Panc1 (cell line): ENCODE data around the gene ATP2A3. TPM values are rescaled to one million over a fixed set of nuclear protein-coding genes. Genes with fewer than 3 reads are reported as not detected.

ENCODE experiments used
- ATAC-seq: fragments of 200-7000 bp; cut with Tn5 transposase; 2 replicates; pipeline ENCODE4 v1.9.1; 2020; ENCODE audit warnings: mild to moderate bottlenecking, moderate library complexity
- BruUV-seq: library from RNA; stranded (reverse); fragments of 400-500 nt; replicated peaks from 2 replicates; lab custom pipeline; 2021; lab: Mats Ljungman, UMichigan
- CTCF ChIA-PET: fragments of 300-600 bp; sonication (Branson Sonifier 250); formaldehyde crosslinking; loops from one replicate; lab custom pipeline; 2022; ENCODE audit warnings: antibody characterized with exemption; lab: Charles Lee
- POLR2A ChIA-PET: fragments of 300-600 bp; sonication (Branson Sonifier 250); formaldehyde crosslinking; loops from one replicate; lab custom pipeline; 2022; ENCODE audit warnings: antibody characterized with exemption; lab: Charles Lee
- DNase-seq: peaks from one replicate; pipeline ENCODE4 v3.0.0-alpha.2; 2010; ENCODE audit warnings: low read depth, low spot score
- H3K27ac ChIP-seq: 2 replicates; pipeline ENCODE4 v1.5.1; 2011; ENCODE audit warnings: mild to moderate bottlenecking, low read length, inconsistent platforms
- H3K27me3 ChIP-seq: fragments of 200-500 bp; sonication (Bioruptor generic); 2 replicates; pipeline ENCODE4 v1.6.0; 2014; ENCODE audit warnings: low read length, inconsistent platforms; ENCODE audit not compliant: control insufficient read depth, insufficient read depth
- H3K36me3 ChIP-seq: fragments of 200-500 bp; sonication (Bioruptor generic); 2 replicates; pipeline ENCODE4 v1.5.1; 2014; ENCODE audit warnings: inconsistent platforms, mild to moderate bottlenecking, low read length, moderate library complexity; ENCODE audit not compliant: control insufficient read depth, insufficient read depth
- H3K4me1 ChIP-seq: 2 replicates; pipeline ENCODE4 v1.5.1; 2011; ENCODE audit warnings: inconsistent platforms, mild to moderate bottlenecking, low read length, moderate library complexity; ENCODE audit not compliant: control insufficient read depth, insufficient read depth
- H3K4me3 ChIP-seq, 2 experiments: 2 replicates each; pipeline ENCODE4 v1.5.1; 2011 to 2012; ENCODE audit warnings: low read depth in 2 of 2, low read length in 2 of 2, mild to moderate bottlenecking in 2 of 2, inconsistent platforms in 1 of 2, moderate library complexity in 1 of 2
- H3K9me3 ChIP-seq: fragments of 200-500 bp; sonication (Bioruptor generic); 2 replicates; pipeline ENCODE4 v1.5.1; 2014; ENCODE audit warnings: low read depth, mild to moderate bottlenecking, inconsistent platforms, low read length, moderate library complexity; ENCODE audit not compliant: control insufficient read depth, insufficient read depth
- CTCF ChIP-seq: fragments of 450-650 bp; IDR thresholded peaks from 2 replicates; pipeline ENCODE4 v1.5.1; 2017; ENCODE audit warnings: mild to moderate bottlenecking
- POLR2AphosphoS5 ChIP-seq: IDR thresholded peaks from 2 replicates; pipeline ENCODE4 v1.6.1; 2012; ENCODE audit warnings: mild to moderate bottlenecking, low read depth, low read length, moderate library complexity
- REST ChIP-seq, 2 experiments: IDR thresholded peaks; 2 replicates each; pipeline ENCODE4 v1.6.1; 2011 to 2012; ENCODE audit warnings: low read depth in 2 of 2, control low read depth in 1 of 2, low read length in 1 of 2, mild to moderate bottlenecking in 1 of 2, moderate library complexity in 1 of 2; ENCODE audit not compliant: insufficient read depth in 1 of 2
- SIN3A ChIP-seq: IDR thresholded peaks from 2 replicates; pipeline ENCODE4 v1.6.1; 2012; ENCODE audit warnings: low read depth, mild to moderate bottlenecking, low read length, moderate library complexity, borderline replicate concordance; ENCODE audit not compliant: insufficient read depth
- TCF7L2 ChIP-seq: IDR thresholded peaks from 2 replicates; pipeline ENCODE4 v1.6.1; 2011; ENCODE audit warnings: mild to moderate bottlenecking, low read depth, low read length, inconsistent platforms
- in situ Hi-C: cut with HindIII; loops from 2 replicates; pipeline ENCODE4 v1.10.0; 2016; ENCODE audit warnings: low sequenced_read_pairs, low pct_unique_long_range_greater_than_20kb
- intact Hi-C: fragments of 100-400 bp; cut with micrococcal nuclease; formaldehyde crosslinking; loops from one replicate; pipeline ENCODE4 v1.10.0; 2022; ENCODE audit not compliant: unreplicated experiment
- total RNA-seq: library from RNA; stranded (reverse); gene quantifications from one replicate; pipeline ENCODE4 v1.2.1, GENCODE V29; 2021; ENCODE audit not compliant: unreplicated experiment

The ATP2A3 gene
- total RNA-seq, 1 experiment from 2014 or later = 29.7 TPM

- no peak overlapping the region for H3K4me3 ChIP-seq
- intact Hi-C loops = loop anchor here (5.0 kb wide), 1 partner anchor 70 kb away; no protein-coding TSS in a partner anchor
- DNase-seq = no peak
- BruUV-seq = no TSS peak
- H3K27me3 ChIP-seq = no peaks in the 10 kb centered on the region
- H3K36me3 ChIP-seq = no peaks in the 10 kb centered on the region
- TF ChIP-seq SIN3A (no peak), CTCF (no peak), TCF7L2 (no peak), POLR2AphosphoS5 (no peak), REST (IDR thresholded peaks at IDR 0.05; ENCODE audit: insufficient read depth in 1 of 2, low read depth in 2 of 2, low read length in 1 of 2) (no peak)
- ChIA-PET POLR2A (no interaction called here), CTCF (no interaction called here)
- no peak for ATAC-seq
- no peaks in the 10 kb centered on the region for H3K9me3 ChIP-seq
- H3K4me1 ChIP-seq = no peaks in the 10 kb centered on the region
- in situ Hi-C loops = no loop called here
- no peak overlapping the region for H3K27ac ChIP-seq
Observed at GRCh38 chr17:3937359-3937758, 26.9 kb downstream of the ATP2A3 start.

- intact Hi-C loops = loop anchor here (5.0 kb wide), 1 partner anchor 71 kb away; no protein-coding TSS in a partner anchor
- BruUV-seq = no TSS peak
Observed at GRCh38 chr17:3935825-3936355, 28.3 kb downstream of the ATP2A3 start.

More at GRCh38 chr17:3935825-3936355, 28.3 kb downstream of the ATP2A3 start:
- H3K9me3 ChIP-seq = no peaks in the 10 kb centered on the region
- in situ Hi-C loops = no loop called here
- ATAC-seq = no peak; the same call in 1 of the 2 replicates
- CTCF ChIA-PET = interaction anchor here (0.7 kb wide), 1 partner anchor 68 kb away, joined by 7 read pairs; no protein-coding TSS in a partner anchor
- H3K27ac ChIP-seq = no peak overlapping the region
- no peaks in the 10 kb centered on the region for H3K27me3 ChIP-seq
- DNase-seq = no peak
- POLR2A ChIA-PET = no interaction called here
- H3K4me1 ChIP-seq = no peaks in the 10 kb centered on the region
- H3K36me3 ChIP-seq = no peaks in the 10 kb centered on the region
- TF ChIP-seq CTCF = no peak
- no peak for TF ChIP-seq REST (IDR thresholded peaks at IDR 0.05; ENCODE audit: insufficient read depth in 1 of 2, low read depth in 2 of 2, low read length in 1 of 2)
- no peak for TF ChIP-seq TCF7L2
- no peak for TF ChIP-seq SIN3A
- TF ChIP-seq POLR2AphosphoS5 = no peak
- H3K4me3 ChIP-seq = no peak overlapping the region
